ENCODE data around the gene ALKBH7.
A peak's percentile ranks its signal among the peaks of the same experiment; 100 is the strongest.
"Not testable (repeated sequence)": the region's sequence is repeated elsewhere in the genome, so short reads cannot be mapped to it uniquely, and the experiment has no call there.

ALKBH7 gene

GRCh38 chr19:6357174-6357573 is 15.4 kb upstream of the ALKBH7 start:
- no peak overlapping the region for H3K4me3 ChIP-seq (ENCODE audit: low read depth, low read length)
- no peak for DNase-seq (ENCODE audit: low read depth)
- TF ChIP-seq, protein P1, sequence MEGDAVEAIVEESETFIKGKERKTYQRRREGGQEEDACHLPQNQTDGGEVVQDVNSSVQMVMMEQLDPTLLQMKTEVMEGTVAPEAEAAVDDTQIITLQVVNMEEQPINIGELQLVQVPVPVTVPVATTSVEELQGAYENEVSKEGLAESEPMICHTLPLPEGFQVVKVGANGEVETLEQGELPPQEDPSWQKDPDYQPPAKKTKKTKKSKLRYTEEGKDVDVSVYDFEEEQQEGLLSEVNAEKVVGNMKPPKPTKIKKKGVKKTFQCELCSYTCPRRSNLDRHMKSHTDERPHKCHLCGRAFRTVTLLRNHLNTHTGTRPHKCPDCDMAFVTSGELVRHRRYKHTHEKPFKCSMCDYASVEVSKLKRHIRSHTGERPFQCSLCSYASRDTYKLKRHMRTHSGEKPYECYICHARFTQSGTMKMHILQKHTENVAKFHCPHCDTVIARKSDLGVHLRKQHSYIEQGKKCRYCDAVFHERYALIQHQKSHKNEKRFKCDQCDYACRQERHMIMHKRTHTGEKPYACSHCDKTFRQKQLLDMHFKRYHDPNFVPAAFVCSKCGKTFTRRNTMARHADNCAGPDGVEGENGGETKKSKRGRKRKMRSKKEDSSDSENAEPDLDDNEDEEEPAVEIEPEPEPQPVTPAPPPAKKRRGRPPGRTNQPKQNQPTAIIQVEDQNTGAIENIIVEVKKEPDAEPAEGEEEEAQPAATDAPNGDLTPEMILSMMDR (conservative IDR thresholded peaks at IDR 0.05; ENCODE audit: low read depth, low read length) = no peak

DNA sequence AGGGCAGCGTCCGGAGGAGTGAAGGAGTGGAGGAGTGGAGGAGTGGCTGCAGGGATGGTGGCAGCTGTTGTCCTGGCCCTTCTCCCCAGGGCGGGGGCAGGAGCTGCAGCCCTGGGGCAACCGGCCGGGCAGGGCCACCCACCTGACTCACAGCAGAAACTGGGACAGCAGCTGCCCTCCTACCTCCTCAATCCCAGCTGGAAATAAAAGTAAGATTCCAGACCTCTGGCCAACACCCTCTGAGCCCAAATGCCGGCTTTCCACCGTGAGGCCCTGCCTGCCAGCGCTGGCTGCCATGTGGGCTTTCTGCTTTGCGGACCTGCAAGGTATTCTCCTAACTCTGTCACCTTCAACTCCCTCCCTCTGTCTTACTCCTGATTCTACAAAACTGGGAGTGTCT is 14.6 kb upstream of the ALKBH7 start:
- DNase-seq (ENCODE audit: low read depth) = no peak
- TF ChIP-seq, protein P1 (conservative IDR thresholded peaks at IDR 0.05; ENCODE audit: low read depth, low read length) = no peak
- no peak overlapping the region for H3K4me3 ChIP-seq (ENCODE audit: low read depth, low read length)

- no peak for DNase-seq (ENCODE audit: low read depth)
- TF ChIP-seq, protein P1 (conservative IDR thresholded peaks at IDR 0.05; ENCODE audit: low read depth, low read length) = no peak
Observed at GRCh38 chr19:6359568-6360341, 12.8 kb upstream of the ALKBH7 start.

GRCh38 chr19:6360445-6360844 is 12.1 kb upstream of the ALKBH7 start:
- DNase-seq (ENCODE audit: low read depth) = not testable (repeated sequence)

More at GRCh38 chr19:6359568-6360341, 12.8 kb upstream of the ALKBH7 start:
- no peak overlapping the region for H3K4me3 ChIP-seq (ENCODE audit: low read depth, low read length)

DNA sequence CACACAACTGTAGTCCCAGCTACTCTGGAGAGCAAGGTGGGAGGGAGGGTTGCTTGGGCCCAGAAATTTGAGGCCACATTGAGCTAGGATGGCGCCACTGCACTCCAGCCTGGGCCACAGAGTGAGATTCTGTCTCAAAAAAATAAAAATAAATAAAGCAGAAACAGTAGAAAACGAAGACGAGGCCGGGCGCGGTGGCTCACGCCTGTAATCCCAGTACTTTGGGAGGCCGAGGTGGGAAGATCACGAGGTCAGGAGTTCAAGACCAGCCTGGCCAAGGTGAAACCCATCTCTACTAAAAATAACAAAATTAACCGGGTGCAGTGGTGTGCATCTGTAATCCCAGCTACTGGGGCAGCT is 11.8 kb upstream of the ALKBH7 start:
- H3K4me3 ChIP-seq (ENCODE audit: low read depth, low read length) = peak overlapping the region; percentile 87
- DNase-seq (ENCODE audit: low read depth) = not testable (repeated sequence)

More at GRCh38 chr19:6360445-6360844, 12.1 kb upstream of the ALKBH7 start:
- not testable (repeated sequence) for H3K4me3 ChIP-seq (ENCODE audit: low read depth, low read length)

GRCh38 chr19:6362027-6362350 is 10.6 kb upstream of the ALKBH7 start:
- TF ChIP-seq, protein P1 (conservative IDR thresholded peaks at IDR 0.05; ENCODE audit: low read depth, low read length) = no peak
- DNase-seq (ENCODE audit: low read depth) = no peak
- peak overlapping the region; percentile 87 for H3K4me3 ChIP-seq (ENCODE audit: low read depth, low read length)

DNA sequence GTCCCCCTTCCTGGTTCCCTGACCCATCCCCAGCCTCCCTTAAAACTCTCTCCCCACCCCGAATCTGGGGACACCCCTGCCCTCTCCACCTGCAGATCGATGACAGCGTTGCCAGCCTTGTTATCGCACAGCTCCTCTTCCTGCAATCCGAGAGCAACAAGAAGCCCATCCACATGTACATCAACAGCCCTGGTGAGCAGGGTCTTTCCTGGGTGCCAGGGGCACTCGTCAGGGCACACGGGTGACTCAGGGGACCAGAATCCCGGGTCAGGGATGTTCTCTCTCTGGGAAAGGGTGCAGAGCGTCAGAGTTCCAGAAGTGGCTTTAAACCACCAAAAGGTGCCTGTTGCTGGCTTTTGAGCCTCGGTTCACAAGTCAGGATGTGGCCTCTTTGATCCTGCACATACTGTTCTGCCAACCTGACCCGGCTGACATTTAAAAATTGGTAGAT is 10.2 kb upstream of the ALKBH7 start:
- H3K4me3 ChIP-seq (ENCODE audit: low read depth, low read length) = peak overlapping the region; percentile 87
- TF ChIP-seq, protein P1 (conservative IDR thresholded peaks at IDR 0.05; ENCODE audit: low read depth, low read length) = no peak
- no peak for DNase-seq (ENCODE audit: low read depth)

GRCh38 chr19:6364353-6364752 is 8.2 kb upstream of the ALKBH7 start:
- DNase-seq (ENCODE audit: low read depth) = no peak
- H3K4me3 ChIP-seq (ENCODE audit: low read depth, low read length) = no peak overlapping the region
- TF ChIP-seq, protein P1 (conservative IDR thresholded peaks at IDR 0.05; ENCODE audit: low read depth, low read length) = no peak
